ENCODE measurements around the gene BRAT1.
A peak's percentile ranks its signal among the peaks of the same experiment; 100 is the strongest.
"Not testable (repeated sequence)": the region's sequence is repeated elsewhere in the genome, so short reads cannot be mapped to it uniquely, and the experiment has no call there.

BRAT1 gene

DNA sequence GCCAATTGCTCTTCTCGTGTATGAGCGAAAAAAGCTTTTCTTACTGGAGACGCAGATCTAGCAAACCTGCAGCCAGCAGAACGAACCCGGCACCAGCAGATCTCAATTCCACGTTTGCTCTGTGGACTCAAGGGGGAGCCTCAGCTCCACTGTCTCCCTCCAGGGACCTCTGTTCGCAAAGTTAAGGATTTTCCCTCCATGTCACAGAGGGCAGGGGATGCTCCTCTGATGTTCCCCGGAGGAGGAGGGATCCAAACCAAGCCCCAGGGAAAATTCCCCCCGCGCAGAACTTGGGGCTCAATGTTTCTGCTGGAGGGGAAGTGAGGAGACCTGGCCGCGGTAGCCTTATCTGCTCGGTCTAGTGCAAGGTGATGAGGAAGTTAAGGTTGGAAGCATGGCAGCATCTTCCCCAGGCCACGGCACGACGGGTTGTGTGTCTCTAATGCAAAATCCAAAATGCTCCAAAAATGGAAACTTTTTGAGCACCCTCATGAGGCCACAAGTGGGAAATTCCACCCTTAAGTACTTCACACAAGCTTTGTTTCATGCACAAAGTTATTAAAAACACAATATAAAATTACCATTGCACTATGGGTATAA, 12.5 kb upstream of the BRAT1 start:
- no peak for DNase-seq (ENCODE audit: extremely low read depth, low read depth)
- TF ChIP-seq, protein P1, sequence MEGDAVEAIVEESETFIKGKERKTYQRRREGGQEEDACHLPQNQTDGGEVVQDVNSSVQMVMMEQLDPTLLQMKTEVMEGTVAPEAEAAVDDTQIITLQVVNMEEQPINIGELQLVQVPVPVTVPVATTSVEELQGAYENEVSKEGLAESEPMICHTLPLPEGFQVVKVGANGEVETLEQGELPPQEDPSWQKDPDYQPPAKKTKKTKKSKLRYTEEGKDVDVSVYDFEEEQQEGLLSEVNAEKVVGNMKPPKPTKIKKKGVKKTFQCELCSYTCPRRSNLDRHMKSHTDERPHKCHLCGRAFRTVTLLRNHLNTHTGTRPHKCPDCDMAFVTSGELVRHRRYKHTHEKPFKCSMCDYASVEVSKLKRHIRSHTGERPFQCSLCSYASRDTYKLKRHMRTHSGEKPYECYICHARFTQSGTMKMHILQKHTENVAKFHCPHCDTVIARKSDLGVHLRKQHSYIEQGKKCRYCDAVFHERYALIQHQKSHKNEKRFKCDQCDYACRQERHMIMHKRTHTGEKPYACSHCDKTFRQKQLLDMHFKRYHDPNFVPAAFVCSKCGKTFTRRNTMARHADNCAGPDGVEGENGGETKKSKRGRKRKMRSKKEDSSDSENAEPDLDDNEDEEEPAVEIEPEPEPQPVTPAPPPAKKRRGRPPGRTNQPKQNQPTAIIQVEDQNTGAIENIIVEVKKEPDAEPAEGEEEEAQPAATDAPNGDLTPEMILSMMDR (IDR thresholded peaks at IDR 0.05; ENCODE audit: low read depth, low read length) = peak; percentile 63

DNA sequence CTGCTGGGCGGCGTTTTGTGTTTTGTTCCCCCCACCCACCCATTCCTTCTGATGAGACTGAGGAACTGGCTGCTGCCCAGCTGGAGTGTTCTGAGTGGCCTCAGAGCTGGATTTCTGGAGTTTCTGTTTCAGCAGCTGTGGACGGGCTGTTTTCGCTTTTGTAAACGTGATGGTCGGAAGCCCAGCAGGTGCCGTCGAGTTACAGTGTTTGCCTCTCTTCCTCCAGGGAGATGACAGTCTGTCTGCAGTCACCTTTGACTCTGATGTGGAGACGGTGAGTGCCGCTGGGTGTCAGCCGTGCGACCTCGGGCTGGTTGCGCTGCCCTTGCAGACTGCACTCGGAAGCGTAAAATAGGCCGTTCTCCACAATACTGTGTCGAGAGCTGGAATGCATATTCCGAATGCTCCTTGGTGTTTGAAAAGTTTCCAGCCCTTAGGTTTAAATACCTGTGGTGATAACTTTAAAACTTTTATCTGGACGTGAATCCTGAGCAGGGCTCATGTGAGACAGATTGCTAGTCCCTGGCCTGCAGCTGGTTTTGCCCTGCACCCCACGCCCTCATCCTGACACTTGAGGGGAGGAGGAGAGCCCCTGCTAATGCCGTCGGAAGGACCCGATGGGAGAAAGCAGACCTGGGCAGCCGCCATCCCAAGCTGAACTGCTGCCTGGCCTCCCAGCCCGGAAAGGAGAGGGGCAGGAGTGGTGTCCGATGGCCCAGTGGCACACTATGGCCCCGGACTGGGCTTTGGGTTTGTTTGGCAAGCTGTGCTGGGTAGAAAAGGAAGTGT, 11.8 kb upstream of the BRAT1 start:
- DNase-seq (ENCODE audit: extremely low read depth, low read depth) = no peak
- TF ChIP-seq, protein P1 (IDR thresholded peaks at IDR 0.05; ENCODE audit: low read depth, low read length) = no peak

DNA sequence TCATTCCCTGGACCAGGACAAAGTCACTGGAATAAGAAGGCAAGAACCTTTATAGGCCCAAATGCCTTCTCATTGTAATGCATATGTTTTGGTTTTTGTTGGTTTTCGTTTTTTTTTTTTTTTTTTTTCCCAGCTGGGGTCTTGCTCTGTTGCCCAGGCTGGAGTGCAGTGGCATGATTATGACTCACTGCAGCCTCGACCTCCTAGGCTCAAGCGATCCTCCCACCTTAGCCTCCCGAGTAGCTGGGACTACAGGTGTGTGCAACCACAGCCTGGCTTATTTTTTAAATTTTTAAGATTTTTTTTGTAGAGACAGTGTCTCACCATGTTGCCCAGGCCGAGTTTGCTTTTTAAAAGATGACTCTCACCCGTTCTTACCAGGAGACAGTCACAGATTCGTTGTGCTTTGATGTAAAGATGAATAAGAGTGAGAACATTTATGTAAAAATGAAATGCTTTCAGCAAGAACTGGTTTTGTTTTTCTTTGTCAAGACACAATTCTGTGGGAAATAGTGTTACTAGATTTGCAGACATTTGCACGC, 11.1 kb upstream of the BRAT1 start:
- TF ChIP-seq, protein P1 (IDR thresholded peaks at IDR 0.05; ENCODE audit: low read depth, low read length) = no peak
- DNase-seq (ENCODE audit: extremely low read depth, low read depth) = no peak

DNA sequence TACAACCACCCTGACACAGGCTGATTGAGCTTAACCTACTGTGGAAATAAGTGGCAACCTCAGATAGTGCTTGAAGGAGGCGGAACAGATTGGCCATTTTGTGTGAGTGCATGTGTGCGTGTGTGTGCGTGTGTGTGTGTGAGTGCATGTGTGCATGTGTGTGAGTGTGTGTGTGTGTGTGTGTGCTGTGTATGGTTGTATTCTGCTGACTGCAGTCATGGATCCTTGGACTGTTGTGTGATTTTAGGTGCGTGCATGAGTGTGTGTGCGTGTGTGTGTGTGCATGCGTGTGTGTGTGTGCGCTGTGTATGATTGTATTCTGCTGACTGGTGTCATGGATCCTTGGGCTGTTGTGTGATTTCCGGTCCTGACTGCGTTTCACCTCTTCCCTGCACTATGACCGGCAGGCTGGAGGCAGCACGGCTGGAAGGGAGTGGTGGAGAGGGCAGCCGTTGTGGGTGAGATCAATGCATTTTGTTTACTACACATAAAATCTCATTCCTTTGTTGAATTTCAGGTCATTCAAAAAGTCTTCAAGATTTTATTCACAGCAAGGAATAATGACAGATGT, 9.7 kb upstream of the BRAT1 start:
- no peak for DNase-seq (ENCODE audit: extremely low read depth, low read depth)
- TF ChIP-seq, protein P1 (IDR thresholded peaks at IDR 0.05; ENCODE audit: low read depth, low read length) = no peak

DNA sequence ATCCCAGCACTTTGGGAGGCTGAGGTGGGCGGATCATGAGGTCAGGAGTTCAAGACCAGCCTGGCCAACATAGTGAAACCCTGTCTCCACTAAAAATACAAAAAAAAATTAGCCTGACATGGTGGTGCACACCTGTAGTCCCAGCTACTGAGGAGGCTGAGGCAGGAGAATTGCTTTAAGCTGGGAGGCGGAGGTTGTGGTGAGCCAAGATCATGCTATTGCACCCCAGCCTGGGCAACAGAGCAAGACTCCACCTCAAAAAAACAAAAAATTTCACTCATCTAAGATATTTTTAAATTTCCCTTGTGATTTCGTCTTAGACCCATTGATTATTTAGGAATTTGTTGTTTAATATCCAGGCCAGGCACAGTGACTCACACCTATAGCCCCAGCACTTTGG, 8.6 kb upstream of the BRAT1 start:
- not testable (repeated sequence) for DNase-seq (ENCODE audit: extremely low read depth, low read depth)

DNA sequence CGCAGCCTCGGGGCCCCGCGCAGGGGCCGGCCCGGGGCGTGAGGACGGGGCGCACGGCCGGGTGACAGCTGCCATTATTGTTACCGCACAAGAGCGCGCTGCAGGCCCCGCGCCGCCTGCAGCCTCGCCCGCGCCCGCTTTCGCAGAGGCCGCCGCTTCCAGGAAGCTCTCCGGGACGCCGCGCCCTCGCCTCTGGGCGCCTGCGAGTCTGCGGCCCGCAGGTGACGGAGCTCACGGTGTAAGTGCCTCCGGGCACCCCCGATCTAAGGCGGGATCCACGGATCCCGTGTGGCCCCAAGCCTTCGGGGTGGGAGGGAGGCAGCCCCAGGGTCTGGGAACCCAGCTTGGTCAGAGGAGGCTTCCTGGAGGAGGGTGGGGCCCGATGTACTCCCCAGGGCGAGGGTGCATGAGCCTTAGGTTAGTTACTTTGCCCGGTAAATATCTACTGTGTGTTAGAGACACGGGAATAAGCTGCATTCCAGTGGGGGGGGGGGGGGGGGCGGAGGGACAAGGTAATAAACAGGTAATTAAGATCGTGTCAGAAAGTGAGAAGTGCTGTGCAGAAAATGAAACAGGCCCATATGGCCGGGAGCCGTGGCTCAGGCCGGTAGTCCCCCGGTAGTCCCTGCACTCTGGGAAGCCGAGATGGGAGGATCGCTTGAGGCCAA, 4.1 kb upstream of the BRAT1 start:
- TF ChIP-seq, protein P1 (IDR thresholded peaks at IDR 0.05; ENCODE audit: low read depth, low read length) = no peak
- DNase-seq (ENCODE audit: extremely low read depth, low read depth) = no peak

DNA sequence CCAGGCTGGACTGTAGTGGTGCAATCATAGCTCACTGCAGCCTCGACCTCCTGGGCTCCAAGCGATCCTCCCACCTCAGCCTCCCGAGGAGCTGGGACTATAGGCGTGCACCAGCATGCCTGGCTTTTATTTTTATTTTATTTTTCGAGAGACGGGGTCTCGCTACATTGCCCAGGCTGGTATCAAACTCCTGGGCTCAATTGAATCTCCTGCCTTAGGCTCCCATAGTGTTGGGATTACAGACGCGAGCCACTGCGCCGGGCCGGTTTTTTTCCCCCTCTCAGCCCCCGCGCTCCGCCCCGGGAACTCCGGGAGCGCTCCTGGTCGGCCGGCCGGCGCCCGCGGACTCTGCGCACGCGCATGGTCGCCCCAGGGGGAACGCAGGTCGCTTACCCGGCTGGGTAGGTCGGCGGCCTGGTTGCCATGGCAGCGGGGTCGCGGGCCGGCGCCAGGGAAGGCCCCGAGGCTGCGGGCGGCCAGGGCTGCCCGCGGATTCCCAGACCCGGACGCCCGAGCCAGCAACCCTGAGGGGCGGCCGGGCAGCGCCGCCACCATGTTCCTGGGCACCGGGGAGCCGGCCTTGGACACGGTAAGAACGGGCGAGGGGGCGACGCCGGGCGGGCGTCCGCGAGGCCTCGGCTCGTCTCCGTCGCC, 3.4 kb upstream of the BRAT1 start, which contains the start of gene IQCE:
TSS of gene IQCE (plus strand) at position 351 of the 654 bp plus-strand sequence. CDS start at position 554, 203 bp downstream.
- TF ChIP-seq, protein P1 (IDR thresholded peaks at IDR 0.05; ENCODE audit: low read depth, low read length) = no peak
- peak; percentile 74 for DNase-seq (ENCODE audit: extremely low read depth, low read depth)

Measured in AG09319 (cell line).